ENCODE data around the gene SLC25A10. TPM values are rescaled to one million over a fixed set of nuclear protein-coding genes. Genes with fewer than 3 reads are reported as not detected.

Gene SLC25A10
- total and polyA plus RNA-seq, 12 donors, result 3.5 to 36.1 (median 20.5) TPM

- Histone ChIP-seq H3K27ac (no peak overlapping the region), H3K36me3 (replicated peaks in 1 of 2) (no peaks in the 10 kb centered on the region), H3K4me1 (replicated peaks in 1 of 2) (peaks cover 5 to 15% of the 10 kb centered on the region in 2 donors), H3K4me3 (no peak overlapping the region), H3K9me3 (replicated peaks in 1 of 3) (no peaks in the 10 kb centered on the region), H3K27me3 (no peaks in the 10 kb centered on the region)
- TF ChIP-seq POLR2A (IDR thresholded peaks at IDR 0.05) (no peak), CTCF (IDR thresholded peaks at IDR 0.05) (no peak)
- 88 to 91% (median 88%) methylated on average over 18 to 33 of the region's 33 CpGs for WGBS, 4 donors
- intact Hi-C loops (cut with DNase I), result no loop called here
- peak in 1 of 7 donors; percentile 45 for DNase-seq
Observed at GRCh38 chr17:81720267-81721071, 8.4 kb downstream of the SLC25A10 start.

- Histone ChIP-seq H3K4me1 (replicated peaks in 1 of 2) (peaks cover 5 to 11% of the 10 kb centered on the region in 2 donors), H3K27ac (no peak overlapping the region), H3K27me3 (no peaks in the 10 kb centered on the region), H3K36me3 (replicated peaks in 1 of 2) (no peaks in the 10 kb centered on the region), H3K9me3 (replicated peaks in 1 of 3) (no peaks in the 10 kb centered on the region), H3K4me3 (no peak overlapping the region)
- 38 to 51% (median 43%) methylated on average over 8 to 10 of the region's 10 CpGs for WGBS, 4 donors
- TF ChIP-seq POLR2A (IDR thresholded peaks at IDR 0.05) (no peak), CTCF (IDR thresholded peaks at IDR 0.05) (no peak)
- intact Hi-C loops (cut with DNase I), result no loop called here
- peak in 6 of 7 donors; percentile 57 to 78 (median 66) for DNase-seq
Observed at GRCh38 chr17:81722184-81723120, 10.4 kb downstream of the SLC25A10 start.

- intact Hi-C loops (cut with DNase I), result no loop called here
- DNase-seq, result no peak
- no peak overlapping the region for H3K4me3 ChIP-seq
- H3K4me1 ChIP-seq (replicated peaks in 1 of 2), result peaks cover 5 to 11% of the 10 kb centered on the region in 2 donors
- H3K27ac ChIP-seq, result no peak overlapping the region
- WGBS, 4 donors, result 51 to 58% (median 55%) methylated on average over 12 of the region's 12 CpGs
- H3K27me3 ChIP-seq, result no peaks in the 10 kb centered on the region
- H3K36me3 ChIP-seq (replicated peaks in 1 of 2), result no peaks in the 10 kb centered on the region
- H3K9me3 ChIP-seq (replicated peaks in 1 of 3), result no peaks in the 10 kb centered on the region
- TF ChIP-seq POLR2A (IDR thresholded peaks at IDR 0.05) (no peak), CTCF (IDR thresholded peaks at IDR 0.05) (no peak)
Observed at GRCh38 chr17:81723651-81724209, 11.6 kb downstream of the SLC25A10 start.

- DNase-seq, result peak in 1 of 7 donors; percentile 45
- H3K4me3 ChIP-seq, result no peak overlapping the region
- TF ChIP-seq CTCF (IDR thresholded peaks at IDR 0.05) (no peak), POLR2A (IDR thresholded peaks at IDR 0.05) (no peak)
- peaks cover 5 to 11% of the 10 kb centered on the region in 2 donors for H3K4me1 ChIP-seq (replicated peaks in 1 of 2)
- no peaks in the 10 kb centered on the region for H3K27me3 ChIP-seq
- intact Hi-C loops (cut with DNase I), result no loop called here
- no peaks in the 10 kb centered on the region for H3K9me3 ChIP-seq (replicated peaks in 1 of 3)
- no peak overlapping the region for H3K27ac ChIP-seq
- H3K36me3 ChIP-seq (replicated peaks in 1 of 2), result no peaks in the 10 kb centered on the region
- WGBS, 4 donors, result 72 to 82% (median 77%) methylated on average over 9 of the region's 9 CpGs
Observed at GRCh38 chr17:81725439-81725838, 13.4 kb downstream of the SLC25A10 start.
